Femur (tissue), 1 donor: ENCODE results near the gene SWSAP1.
A peak's percentile ranks its signal among the peaks of the same experiment; 100 is the strongest.

ENCODE experiments used
- DNase-seq: peaks from one replicate; pipeline ENCODE4 v3.0.0-alpha.2; 2017

SWSAP1 gene

GRCh38 chr19:11355160-11356073 lies 19.0 kb upstream of the SWSAP1 start, which contains the start of gene PLPPR2:
TSS of gene PLPPR2 (plus strand) at chr19:11355432. CDS start at chr19:11357674, 2,242 bp downstream.
- DNase-seq = peak; percentile 94

- no peak for DNase-seq
Observed at GRCh38 chr19:11356074-11356397, 18.4 kb upstream of the SWSAP1 start.

GRCh38 chr19:11356676-11357550 lies 17.6 kb upstream of the SWSAP1 start:
- DNase-seq = no peak

GRCh38 chr19:11359421-11359820 lies 15.0 kb upstream of the SWSAP1 start:
- no peak for DNase-seq

DNA sequence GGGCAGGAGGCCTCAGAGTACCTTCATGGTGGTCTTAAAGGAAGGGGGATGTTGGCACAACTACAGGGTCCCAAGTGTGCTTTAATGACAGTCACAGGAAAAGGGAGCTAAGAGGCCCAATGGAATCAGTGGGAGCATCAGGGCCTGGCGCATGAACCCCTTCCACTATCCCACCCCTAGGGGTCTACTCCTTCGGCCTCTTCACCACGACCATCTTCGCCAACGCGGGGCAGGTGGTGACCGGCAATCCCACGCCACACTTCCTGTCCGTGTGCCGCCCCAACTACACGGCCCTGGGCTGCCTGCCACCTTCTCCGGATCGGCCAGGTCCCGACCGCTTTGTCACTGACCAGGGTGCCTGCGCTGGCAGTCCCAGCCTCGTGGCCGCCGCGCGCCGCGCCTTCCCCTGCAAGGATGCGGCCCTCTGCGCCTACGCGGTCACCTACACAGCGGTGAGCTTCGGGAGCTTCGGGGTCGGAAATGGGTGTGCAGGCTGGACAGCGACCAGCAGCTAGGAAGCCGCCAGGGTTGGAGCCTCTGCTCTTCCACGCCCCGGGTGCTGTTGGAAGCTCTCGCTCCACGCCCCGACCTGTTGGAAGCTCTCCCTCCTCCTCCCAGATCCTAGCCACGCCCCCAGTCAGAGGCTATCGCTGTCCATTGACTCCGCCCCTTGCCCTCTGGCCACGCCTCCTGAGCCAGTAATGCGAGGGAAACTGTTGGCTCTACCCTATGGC lies 13.3 kb upstream of the SWSAP1 start:
- no peak for DNase-seq

GRCh38 chr19:11361771-11362731 lies 12.4 kb upstream of the SWSAP1 start:
- no peak for DNase-seq

DNA sequence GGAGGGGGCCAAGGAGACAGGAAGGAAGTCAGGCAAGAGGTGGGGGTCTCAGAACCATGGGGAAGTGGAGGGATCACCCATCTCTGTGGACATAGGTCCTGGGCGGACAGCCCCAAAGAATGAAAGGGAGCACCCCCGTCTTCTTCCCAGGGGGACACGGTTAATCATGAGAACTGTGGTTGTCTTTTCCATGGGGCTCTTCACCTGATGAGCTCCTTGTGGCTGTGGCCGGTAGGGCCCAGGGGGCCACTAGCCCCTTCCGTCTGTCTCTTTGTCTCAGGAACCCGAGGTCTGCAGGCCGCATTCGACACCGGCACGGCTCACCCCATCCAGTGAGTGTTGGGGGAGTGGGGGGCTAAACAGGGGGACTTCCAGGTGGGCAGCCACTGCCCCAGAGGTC lies 10.6 kb upstream of the SWSAP1 start:
- DNase-seq = no peak

DNA sequence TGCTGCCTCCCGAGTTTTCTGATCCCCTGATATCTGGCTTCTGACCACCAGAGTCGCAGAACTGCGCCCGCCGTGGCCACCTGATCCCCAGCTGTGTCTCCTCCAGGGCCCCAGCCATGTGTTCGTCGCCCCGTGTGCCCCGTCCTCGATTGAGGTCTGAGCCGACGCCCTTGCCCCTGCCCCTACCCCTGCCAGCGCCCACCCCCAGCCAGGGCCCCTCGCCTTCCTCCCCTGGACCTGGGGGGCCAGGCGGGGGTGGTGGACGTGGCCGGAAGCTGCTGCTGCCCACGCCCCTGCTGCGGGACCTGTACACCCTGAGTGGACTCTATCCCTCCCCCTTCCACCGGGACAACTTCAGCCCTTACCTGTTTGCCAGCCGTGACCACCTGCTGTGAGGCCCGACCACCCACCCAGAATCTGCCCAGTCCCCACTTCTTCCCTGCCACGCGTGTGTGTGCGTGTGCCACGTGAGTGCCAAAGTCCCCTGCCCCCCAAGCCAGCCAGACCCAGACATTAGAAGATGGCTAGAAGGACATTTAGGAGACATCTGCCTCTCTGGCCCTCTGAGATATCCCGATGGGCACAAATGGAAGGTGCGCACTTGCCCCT lies 10.1 kb upstream of the SWSAP1 start:
- no peak for DNase-seq

DNA sequence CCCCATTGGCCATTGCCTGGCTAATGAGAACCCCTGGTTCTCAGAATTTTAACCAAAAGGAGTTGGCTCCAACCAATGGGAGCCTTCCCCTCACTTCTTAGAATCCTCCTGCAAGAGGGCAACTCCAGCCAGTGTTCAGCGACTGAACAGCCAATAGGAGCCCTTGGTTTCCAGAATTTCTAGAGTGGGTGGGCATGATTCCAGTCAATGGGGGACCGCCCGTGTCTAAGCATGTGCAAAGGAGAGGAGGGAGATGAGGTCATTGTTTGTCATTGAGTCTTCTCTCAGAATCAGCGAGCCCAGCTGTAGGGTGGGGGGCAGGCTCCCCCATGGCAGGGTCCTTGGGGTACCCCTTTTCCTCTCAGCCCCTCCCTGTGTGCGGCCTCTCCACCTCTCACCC lies 9.5 kb upstream of the SWSAP1 start:
- no peak for DNase-seq

DNA sequence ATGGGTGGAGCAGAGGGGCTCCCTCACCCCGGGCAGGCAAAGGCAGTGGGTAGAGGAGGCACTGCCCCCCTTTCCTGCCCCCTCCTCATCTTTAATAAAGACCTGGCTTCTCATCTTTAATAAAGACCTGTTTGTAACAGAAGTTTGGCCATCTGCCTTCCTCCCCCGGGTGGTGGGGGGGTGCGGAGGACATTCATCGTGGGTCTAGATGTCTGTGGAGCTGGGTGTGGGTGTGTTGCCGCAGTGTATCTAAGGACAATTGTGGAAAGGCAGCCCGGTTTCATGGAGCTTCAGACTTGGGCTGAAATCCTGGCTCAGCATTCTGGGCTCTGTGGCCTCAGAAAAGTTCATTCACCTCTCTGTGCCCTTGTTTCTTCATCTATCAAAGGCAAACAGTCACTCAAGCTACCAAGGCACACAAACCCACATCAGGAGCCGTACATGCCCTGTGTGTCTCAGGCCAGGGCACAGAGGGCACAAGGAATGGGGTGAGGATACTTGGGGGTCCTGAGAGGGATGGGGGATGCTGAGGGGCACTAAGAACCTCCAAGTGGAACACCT lies 8.8 kb upstream of the SWSAP1 start:
- no peak for DNase-seq

GRCh38 chr19:11367528-11367927 lies 6.9 kb upstream of the SWSAP1 start:
- no peak for DNase-seq

GRCh38 chr19:11370744-11371143 lies 3.7 kb upstream of the SWSAP1 start:
- DNase-seq = no peak

DNA sequence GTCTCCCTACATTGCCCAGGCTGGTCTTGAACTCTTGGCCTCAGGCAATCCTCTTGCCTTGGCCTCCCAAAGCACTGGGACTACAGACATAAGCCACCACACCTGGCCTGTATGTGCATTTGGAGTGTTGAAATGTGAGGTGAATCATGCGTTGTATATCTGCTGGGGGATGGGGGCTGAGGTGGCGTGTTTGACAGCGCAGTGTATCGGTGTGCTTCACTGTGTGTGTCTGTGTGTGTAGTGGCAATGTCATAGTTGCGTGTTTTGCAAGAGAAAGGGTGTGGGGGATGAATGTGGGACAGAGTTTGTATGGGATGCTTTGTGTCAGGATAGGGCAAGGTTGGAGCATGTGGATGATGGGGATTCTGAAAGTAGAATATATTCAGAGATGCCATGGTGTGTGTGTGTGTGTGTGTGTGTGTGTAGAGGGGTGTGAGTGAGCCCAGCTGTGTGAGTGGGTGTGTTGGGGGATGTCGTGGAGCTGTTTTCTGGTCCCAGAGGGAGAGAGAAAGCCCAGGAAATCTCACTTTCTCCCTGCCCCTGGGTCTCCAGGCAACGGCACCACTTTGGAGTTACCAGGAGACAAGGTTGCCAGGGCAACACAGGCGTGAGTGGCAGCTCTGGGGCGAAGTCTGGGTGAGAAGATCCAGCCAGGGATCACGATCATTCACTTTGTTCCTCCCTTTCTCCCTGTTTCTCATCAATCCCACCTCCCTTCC lies 1.1 kb upstream of the SWSAP1 start:
- DNase-seq = no peak

DNA sequence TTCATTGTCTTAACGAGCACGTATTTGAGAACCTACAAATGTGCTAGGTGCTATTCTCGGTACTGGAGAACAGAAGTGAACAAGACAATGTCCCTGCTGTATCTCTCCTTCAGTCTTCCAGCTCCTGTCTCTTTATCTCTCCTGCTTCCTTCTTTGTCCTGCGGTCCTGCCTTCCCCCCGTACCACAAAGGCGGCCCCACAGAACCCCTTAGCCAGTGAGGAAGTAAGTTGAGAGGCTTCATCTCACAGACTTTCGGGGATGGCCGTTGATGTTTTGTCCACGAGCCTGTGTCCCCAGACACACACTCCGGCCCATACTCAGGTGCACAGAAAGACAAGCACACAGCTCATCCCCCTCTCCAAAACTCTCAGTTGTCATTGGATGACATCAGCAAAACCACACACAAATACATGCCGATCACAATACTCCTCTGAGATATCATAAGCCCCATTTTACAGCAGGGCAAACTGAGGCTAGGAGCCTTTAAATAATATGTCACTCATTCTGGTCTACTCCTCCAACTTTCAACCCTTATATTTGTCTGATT lies 507 bp upstream of the SWSAP1 start:
- no peak for DNase-seq

DNA sequence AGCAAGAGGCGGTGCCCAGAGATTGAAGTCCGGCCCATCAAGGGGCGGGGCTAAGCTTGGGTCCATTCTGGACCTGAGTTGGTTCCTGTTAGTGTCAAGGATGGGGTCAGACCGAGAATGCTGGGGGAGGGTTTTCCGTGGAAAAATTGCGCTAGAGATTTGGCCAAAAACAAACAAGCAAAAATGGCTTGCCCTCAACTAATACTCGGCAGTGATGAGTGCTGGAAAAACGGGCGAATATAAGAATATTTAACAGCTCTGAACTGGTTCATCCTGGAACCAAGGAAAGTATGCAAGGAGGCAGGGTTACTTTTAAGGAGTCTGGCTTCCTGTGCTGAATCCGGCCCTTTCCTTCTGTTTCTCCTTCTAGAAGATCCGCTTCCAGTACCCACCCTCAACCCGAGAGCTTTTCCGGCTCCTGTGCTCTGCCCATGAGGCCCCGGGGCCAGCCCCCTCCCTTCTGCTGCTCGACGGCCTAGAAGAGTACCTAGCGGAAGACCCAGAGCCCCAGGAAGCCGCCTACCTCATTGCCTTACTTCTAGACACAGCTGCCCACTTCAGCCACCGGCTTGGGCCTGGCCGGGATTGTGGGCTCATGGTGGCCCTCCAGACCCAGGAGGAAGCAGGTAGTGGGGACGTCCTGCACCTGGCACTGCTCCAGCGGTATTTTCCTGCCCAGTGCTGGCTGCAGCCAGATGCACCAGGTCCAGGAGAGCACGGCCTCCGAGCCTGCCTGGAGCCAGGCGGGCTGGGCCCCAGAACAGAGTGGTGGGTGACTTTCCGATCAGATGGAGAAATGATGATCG lies 880 bp downstream of the SWSAP1 start:
- peak; percentile 70 for DNase-seq

DNA sequence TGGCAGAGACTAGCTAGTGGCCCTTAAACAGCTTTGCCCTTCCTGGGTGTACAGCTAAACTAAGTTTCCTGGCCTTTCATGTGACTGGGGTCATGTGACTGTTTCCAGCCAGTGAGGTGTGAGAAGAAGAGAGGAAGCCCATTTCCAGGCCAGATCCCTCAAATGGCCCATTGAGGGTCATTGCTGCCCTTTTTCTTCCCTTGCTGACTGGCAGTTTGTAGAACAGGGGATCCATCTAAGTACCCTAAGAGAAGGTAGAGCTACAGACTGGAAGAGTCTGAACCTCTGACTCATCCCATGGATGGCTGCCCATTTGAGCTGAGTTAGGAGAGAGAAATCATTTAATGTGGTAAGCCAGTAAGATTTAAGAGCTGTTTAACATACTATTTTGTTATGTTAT lies 2.8 kb downstream of the SWSAP1 start:
- no peak for DNase-seq

DNA sequence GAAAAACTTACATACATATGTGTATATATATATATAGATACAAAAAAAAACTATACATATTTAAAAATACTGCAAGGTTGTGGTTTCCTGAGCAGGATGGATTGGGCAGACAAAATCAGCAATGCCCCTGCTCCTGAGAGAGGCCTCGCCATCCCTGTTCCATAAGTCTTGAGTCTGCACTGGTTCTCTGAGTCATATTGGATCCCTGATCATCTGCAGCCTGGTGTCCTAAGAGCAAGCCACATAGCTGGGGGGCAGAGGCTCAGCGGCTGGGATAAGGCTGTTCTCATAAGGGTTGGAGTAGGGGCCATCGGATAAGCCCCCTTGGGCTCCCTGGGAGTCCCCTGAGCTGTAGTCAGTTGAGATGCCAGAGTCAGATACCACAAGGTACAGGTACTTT lies 3.3 kb downstream of the SWSAP1 start:
- no peak for DNase-seq

DNA sequence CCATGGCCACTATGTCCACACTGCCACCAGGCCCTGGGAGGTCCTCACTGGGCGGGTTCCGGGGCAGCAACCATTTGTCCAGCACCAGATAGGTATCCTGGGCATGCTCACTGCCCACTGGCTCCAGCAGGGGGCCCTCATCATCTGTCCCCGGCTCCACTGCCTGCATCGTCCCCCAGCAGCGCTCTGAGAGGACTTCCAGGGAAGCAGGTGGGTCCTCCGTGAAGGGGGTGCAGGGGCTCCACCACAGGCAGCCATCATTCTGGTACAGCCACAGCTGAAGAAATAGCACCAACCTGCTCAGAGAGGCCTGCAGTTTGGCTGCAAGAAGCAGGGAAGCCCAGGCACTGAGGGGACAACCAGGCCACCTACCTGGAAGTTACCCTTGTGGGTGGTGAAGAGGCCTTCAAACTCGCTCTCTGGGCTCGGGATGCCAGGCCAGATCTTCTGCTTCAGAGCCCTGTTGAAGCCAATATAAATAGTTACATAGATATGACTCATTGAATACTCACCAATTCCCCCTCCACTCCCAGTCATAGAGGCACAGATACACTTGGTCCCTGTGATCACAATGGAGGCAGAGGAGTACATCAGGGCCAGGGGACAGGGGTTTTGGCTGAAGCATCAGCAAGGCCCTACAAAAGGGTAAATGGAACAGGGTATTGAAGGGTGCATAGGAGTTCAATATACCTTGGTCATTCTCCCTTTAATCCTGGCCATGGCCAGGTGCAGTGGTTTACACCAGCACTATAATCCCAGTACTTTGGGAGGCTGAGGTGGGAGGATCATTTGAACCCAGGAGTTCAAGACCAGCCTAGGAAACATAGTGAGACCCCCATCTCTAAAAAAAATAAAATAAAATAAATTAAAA lies 4.1 kb downstream of the SWSAP1 start:
- DNase-seq = peak; percentile 40
